ENCODE measurements around the gene GRK6. TPM values are rescaled to one million over a fixed set of nuclear protein-coding genes. Genes with fewer than 3 reads are reported as not detected.

GRK6 gene
- total and polyA plus RNA-seq, 9 of the 15 experiments (the other 6 are each of a cell fraction or from before 2014, with no cell fraction given): 0.63 to 122 (median 44.5) TPM

GRCh38 chr5:177403792-177404640 is 22.5 kb upstream of the GRK6 start (continued):
- TF ChIP-seq ZMIZ1 (IDR thresholded peaks at IDR 0.05; ENCODE audit: low read depth in 2 of 2, low read length in 2 of 2) (0 out of 4 replicates have a peak, but pooled peaks of 1 of the 2 experiments have one; percentile 42), ILF3 (IDR thresholded peaks at IDR 0.05; ENCODE audit: borderline replicate concordance) (no peak), ZNF609 (CRISPR knock-in tag; IDR thresholded peaks at IDR 0.05; ENCODE audit: borderline replicate concordance) (no peak; the same call in 1 of the 2 replicates), ZNF592 (IDR thresholded peaks at IDR 0.05) (peak; percentile 76; the same call in 1 of the 2 replicates), ETV5 (CRISPR knock-in tag; IDR thresholded peaks at IDR 0.05; ENCODE audit: low read depth) (peak; percentile 67; the same call in 1 of the 2 replicates), HDAC2 (IDR thresholded peaks at IDR 0.05) (no peak), MYC (IDR thresholded peaks at IDR 0.05; ENCODE audit: low read depth, low read length) (peak; percentile 98), MYC (CRISPR knock-in tag; IDR thresholded peaks at IDR 0.05; ENCODE audit: borderline replicate concordance, low read depth) (peak; percentile 79), ARID3A (IDR thresholded peaks at IDR 0.05; ENCODE audit: borderline replicate concordance, low read depth, low read length) (no peak), COPS2 (conservative IDR thresholded peaks at IDR 0.05) (no peak), POLR2B (IDR thresholded peaks at IDR 0.05; ENCODE audit: low read depth, partially characterized antibody) (peak; percentile 26)

All from K562 (cell line).